HG02884 (cell line): ENCODE results near the gene AIF1L.
"Not testable (repeated sequence)": the region's sequence is repeated elsewhere in the genome, so short reads cannot be mapped to it uniquely, and the experiment has no call there.

Experiments used
- ATAC-seq: cut with Tn5 transposase; IDR thresholded peaks from one replicate; pipeline ENCODE4 v1.9.1; 2021; ENCODE audit warnings: mild to moderate bottlenecking, moderate library complexity; ENCODE audit not compliant: unreplicated experiment

Gene AIF1L

DNA sequence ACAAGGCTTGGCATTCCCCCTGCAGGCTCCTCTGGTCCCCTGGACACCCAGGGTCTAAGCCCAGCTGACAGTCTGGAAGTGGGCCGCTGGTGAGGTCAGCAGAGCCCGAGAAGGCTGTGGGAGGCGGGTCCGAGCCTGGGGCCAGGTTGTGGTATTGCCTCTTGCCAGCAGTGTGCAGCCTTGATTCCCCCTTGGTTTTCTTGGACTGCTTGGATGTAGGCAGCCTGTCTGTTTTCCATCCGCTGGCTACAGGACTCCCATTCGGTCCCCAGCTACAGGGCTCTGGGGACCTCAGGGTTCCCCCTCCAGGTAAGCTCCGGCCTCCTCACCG lies 1.6 kb downstream of the AIF1L start:
- ATAC-seq, result no peak

- no peak for ATAC-seq
Measured at GRCh38 chr9:131098391-131099101, 2.2 kb downstream of the AIF1L start.

DNA sequence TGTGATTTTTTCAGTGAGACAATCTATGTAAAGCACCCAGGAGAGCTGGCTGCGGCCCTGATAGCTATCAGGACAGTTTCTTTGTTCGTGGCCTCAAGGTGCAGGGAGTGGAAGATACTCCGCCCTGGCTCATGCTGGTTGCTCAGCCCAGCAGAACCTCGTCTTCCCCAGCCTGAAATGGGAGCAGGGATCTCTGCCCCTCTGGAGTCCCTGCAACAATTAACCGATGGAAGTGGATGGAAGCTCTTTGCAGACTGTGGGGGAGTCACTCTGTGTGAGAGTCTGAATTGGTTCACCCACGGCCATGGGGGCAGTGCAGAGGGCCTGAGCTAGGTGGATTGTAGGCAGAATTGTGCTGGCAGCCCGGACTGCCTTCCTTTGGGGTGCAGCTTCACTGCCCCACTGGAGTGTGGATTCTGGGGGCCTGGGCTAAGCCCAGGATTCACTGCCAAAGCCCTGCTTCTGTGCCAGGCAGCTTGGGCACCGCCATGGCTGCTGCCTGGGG lies 2.8 kb downstream of the AIF1L start:
- ATAC-seq, result no peak

- not testable (repeated sequence) for ATAC-seq
Measured at GRCh38 chr9:131099845-131100244, 3.5 kb downstream of the AIF1L start.

DNA sequence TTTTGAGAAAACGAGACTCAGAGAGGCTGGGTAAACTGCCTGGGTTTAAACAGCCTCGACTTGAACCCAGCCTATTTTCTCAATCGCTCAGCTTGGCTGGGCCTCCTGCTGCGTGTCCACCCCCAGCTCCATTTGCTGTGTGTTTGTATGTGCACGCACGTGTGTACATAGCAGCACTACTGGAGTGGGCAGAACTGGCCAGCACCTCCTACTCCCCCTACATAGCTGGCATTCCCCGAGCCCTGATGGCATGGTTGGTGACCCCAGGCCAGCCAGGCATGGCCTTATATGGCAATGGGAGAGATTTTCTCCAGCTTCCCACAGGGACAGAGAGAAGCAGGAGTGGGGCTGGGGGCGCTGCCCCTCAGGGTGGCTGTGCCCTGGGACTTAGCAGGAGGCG lies 4.1 kb downstream of the AIF1L start:
- no peak for ATAC-seq

DNA sequence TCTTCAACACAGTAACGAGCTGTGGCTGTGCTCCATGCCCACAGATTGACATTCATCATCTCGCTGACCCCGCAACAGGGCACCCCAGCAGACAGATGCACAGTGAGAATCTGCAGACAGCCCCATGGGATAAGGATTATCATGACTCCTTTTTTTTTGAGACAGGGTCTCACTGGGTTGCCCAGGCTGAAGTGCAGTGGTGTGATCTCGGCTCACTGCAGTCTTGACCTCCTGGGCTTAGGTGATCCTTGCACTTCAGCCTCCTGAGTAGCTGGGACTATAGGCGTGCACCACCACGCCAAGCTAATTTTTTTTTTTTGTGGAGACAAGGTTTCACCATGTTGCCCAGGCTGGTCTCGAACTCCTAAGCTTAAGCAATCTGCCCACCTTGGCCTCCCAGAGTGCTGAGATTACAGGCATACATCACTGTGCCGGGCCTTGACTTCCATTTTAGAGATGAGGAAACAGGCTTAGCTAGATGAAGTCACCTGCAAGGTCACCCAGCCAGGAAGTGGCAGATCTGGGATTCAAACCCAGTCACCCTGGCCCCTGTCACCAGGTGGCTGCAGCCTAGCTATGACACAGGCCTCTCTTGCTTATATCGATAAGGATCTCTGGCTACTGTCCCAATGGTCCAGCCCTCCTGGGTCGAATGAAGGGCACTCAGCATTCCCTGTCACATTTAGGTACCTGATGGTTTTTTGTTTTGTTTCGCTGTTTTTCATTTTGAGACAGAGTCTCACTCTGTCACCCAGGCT lies 5.1 kb downstream of the AIF1L start:
- no peak for ATAC-seq

DNA sequence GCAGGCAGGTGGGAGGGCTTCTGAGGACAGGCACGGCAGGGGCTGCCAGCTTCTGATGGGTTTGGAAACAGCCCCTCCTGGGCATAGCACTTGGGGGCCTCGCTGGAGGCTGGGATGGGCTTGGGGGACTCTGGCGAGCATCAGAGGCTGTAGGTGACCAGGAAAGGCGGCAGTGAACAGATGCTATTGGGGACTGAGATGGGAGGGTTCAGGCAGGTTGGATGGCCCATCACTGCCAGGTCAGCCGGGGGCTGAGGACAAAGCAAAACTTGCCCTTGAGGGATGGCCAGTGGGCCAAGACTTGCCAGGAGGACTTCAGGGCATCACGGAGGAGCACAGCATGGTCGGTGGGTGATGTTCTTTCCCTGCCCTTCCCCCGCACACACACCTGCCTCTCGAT lies 6.7 kb downstream of the AIF1L start:
- no peak for ATAC-seq

DNA sequence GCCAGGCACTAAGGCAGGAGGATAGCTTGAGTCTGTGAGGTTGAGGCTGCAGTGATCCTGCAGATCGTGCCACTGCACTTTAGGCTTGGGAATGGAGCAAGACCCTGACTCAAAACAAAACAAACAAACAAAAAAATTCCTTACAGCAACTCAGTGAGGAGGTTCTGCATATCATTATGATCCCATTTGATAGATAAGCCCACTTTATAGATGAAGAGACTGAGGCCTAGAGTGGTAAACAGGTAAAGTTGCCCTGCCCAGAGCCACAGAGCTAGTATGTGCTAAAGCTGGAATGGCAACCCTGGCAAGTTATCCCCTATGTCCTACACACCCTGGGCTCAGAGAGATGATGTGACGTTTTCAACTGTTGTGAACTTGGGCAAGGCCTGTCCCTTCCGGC lies 7.2 kb downstream of the AIF1L start:
- ATAC-seq, result no peak

DNA sequence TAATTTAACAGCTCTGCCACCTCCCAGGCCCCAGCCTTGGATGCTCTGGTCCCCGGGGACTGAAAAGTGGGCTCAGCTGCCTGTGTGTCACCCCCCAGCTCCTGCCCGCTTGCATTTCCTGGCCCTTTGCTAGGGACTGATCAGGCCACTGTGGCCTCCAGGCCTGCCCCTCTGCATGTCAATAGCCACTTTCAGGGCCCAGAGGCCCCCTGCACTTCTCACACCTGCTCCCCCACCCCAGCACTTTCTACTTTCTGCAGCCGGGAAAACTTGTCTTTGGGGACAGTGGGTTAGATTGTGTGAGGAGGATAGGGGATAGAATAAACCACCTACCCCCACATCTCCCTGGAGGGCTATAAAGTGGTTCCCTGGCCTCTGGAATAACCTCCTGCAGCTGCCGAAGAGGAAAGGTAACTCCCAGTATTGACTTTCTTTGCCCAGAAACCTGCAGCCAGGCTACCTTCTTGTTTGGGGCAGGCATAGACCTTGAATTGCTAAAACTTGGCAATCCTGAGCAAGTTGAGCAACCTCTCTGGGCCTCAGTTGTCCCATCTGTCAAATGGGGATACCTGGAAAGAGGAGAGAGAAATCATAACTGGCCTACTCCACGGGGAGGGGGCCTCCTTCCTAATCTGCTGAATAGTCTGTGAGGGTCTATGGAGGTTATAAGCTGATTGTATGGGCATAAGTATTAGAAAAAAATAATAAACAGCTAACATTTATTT lies 7.8 kb downstream of the AIF1L start:
- no peak for ATAC-seq

DNA sequence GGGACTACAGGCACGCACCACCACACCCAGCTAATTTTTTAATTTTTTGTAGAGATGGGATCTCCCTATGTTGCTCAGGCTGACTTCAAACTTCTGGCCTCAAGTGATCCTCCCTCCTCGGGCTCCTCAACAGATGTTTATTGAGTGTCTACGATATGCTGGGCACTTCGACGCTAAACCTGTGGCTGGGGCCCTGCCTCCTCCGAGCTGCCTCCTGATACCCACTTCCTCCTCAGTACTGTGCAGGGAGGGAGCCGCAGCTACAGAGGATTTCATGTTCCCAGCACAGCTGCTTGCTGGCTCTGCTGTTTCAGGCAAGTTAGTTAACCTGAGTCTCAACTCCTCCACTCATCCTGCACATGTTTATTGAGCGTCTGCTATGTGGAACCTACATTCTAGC lies 9.6 kb downstream of the AIF1L start:
- no peak for ATAC-seq

DNA sequence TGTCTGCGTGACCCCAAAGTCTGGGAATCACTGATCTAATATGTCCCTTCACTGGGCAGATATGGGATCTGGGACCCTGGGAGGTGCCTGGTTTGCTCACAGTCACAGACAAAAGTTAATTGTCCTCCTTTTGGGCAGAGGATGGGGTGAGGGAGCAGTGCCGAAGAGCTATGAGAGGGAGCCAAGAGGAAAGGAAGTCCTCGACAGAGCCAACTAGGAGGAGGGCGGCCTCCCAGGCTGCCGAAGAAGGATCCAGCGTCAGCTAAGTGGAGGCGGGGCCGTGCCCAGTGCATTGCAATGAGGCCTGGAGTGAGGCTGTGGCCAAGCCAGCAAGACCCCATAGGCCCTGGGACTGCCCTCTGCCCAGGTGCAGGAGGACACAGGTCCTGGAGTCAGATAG lies 11.4 kb downstream of the AIF1L start:
- ATAC-seq, result no peak

DNA sequence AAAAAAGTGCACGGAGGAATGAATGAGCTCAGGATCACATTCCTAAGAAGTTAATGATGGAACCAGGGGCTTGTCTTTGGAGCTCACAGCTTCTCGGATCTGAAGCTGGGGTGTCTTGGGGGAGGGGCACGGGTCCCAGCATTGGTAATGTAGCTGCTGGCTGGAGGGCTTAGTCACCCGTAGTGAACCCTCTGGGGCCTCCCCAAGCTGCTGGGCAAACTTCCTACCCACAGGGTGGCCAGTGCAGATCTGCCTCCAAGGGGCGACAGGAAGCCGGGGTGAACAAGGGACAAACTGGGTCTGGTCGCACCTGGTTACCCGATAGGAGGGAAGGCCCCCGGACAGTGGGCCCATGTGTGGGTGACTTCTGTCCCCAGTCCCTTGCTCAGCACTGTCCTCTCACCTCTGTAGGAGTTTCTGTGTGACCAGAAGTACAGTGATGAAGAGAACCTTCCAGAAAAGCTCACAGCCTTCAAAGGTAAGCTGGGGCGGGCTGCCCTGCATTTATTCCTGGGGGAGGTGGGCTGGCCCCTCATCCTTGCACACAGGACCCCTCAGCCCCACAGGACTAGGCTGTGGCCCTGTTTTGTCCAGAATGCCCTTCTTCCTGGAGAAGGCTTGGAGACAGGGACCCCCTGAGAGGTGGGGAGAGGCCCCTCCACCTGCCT lies 15.0 kb downstream of the AIF1L start:
- ATAC-seq, result no peak

DNA sequence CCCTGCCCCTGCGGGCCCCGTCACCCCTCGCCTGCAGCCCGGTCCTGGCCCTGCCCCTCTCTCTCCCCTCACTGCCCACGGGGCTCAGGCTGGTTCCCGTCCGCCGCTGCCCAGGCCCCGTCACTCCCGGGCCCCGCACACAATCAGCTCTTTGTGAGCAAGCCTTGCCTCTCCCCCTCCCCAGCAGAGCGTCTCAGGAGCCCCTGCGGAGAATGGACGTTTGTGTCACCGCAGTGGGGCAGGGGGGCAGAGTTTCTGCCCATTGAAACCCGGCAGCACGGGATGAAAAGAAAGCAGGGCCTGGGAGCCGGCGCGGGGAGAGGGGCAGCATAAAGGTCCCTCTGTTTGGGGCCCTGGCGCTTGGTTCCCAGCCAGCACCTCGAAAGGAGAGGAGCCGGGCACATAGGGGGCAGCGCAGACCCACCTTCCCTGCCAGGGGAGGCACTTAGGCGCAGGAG lies 15.6 kb downstream of the AIF1L start:
- ATAC-seq, result no peak

GRCh38 chr9:131112374-131113154 lies 16.2 kb downstream of the AIF1L start:
- no peak for ATAC-seq

DNA sequence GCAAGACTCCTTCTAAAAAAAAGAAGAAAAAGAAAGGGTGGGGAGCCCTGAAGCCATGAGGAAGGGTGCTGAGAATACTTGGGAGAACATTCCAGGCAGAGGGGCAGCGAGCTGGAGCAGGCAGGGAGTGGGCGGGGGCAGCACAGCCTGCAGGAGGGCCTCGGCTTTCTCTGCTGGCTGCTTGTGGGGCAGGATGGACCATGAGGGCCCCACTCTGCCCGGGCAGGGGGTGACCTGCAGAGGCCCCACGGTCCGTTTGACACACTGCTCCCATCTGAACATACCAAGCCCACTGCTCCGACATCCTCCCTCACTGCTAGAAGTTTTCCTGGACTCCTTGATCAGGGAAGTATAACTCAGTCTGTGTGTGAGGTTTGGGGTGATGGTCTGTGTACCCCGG lies 17.3 kb downstream of the AIF1L start:
- no peak for ATAC-seq

GRCh38 chr9:131114084-131114535 lies 17.8 kb downstream of the AIF1L start:
- no peak for ATAC-seq

DNA sequence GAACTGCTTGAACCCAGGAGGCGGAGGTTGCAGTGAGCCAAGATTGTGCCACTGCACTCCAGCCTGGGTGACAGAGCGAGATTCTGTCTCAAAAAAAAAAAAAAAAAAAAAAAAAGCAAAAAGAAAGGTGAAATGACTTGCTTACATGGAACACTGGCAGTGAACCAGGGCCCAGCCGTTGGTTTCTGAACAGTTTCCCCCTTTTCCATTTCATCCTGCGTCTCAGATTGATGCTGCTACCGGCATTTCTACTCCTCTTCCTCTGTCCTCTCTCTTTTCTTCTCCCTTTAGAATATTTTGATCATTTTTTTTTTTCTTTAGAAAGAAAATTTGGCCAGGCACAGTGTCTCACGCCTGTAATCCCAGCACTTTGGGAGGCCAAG lies 19.0 kb downstream of the AIF1L start:
- not testable (repeated sequence) for ATAC-seq

DNA sequence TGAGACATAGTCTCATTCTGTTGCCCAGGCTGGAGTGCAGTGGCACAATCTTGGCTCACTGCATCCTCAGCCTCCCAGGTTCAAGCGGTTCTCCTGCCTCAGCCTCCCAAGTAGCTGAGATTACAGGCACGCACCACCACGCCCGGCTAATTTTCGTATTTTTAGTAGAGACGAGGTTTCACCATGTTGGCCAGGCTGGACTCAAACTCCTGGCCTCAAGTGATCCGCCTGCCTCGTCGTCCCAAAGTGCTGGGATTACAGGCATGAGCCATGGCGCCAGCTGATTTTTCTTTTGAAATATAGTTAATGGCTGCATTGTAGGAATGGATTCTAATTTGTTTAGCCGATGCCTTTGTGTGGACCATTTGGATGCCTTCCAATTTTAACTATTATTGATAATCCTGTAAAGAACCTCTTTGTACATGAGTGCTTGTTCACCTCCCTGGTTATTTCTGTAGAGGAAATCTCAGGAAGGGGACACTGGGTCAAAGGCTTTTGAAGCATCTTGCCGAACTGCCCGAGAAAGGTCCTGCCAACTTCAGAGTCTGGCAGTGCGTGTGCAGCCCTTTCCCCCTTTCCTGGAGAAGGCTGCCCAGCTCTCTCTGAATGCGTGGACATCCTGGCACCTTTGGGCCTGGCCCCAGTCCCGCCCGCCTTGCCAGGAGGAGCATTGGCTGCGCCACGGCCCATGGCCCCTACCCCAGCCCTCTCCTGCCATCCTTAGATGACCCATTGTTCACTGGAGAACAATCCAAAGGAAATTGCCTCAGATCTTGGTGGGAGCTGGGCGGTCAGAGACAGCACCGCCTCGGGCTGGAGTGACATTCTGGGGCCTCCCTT lies 20.2 kb downstream of the AIF1L start:
- no peak for ATAC-seq

DNA sequence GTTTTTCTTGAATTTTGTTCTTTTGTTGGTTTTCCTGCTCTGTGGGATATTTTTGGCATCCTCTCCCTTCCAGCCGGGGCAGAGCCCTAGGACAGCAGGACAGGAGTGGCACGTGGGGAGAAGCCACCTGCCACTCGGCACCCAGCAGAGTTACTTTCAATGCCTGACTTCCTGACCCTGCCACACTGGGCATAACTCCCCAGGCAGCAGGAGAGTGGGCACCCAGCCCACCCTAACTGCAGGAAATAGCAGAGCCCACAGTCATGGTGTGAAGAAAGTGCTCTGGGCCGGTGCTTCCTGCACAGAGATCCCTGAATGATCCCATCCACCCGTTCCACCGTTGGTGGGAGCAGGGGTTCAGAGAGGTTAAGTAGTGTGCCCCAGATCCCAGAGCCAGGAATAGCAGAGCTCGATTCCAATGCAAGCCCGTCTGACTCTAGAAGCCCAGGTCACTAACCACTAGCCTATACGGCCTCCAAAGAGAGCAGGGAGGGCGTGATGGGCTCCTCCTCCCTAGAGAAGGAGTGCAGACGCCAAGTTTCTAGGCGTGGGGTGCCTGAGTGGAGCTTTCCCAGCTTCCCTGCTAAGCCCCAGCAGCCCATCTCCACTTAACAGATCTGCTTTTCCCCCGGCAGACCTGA lies 20.9 kb downstream of the AIF1L start:
- ATAC-seq, result no peak
